HG02610 (cell line): ENCODE measurements around the gene TCF4.

Experiments used
- ATAC-seq: cut with Tn5 transposase; IDR thresholded peaks from one replicate; pipeline ENCODE4 v1.9.1; 2021; ENCODE audit warnings: mild to moderate bottlenecking, moderate library complexity; ENCODE audit not compliant: unreplicated experiment

TCF4 gene

GRCh38 chr18:55419132-55419946, 168.7 kb downstream of the TCF4 start:
- ATAC-seq, result no peak

- ATAC-seq, result no peak
These were observed 169.6 kb downstream of the TCF4 start for GRCh38 chr18:55418439-55418838.

GRCh38 chr18:55416791-55417190, 171.2 kb downstream of the TCF4 start:
- no peak for ATAC-seq

- peak; percentile 90 for ATAC-seq
These were observed 172.6 kb downstream of the TCF4 start for GRCh38 chr18:55415258-55415871.

- no peak for ATAC-seq
These were observed 173.5 kb downstream of the TCF4 start for GRCh38 chr18:55414475-55414874.

- ATAC-seq, result no peak
These were observed 174.5 kb downstream of the TCF4 start for GRCh38 chr18:55413474-55413873.

- no peak for ATAC-seq
These were observed 180.0 kb downstream of the TCF4 start for GRCh38 chr18:55407774-55408535.

- ATAC-seq, result no peak
These were observed 180.8 kb downstream of the TCF4 start for GRCh38 chr18:55407191-55407590.

GRCh38 chr18:55406451-55406991, 181.5 kb downstream of the TCF4 start:
- no peak for ATAC-seq

- ATAC-seq, result no peak
These were observed 182.0 kb downstream of the TCF4 start for GRCh38 chr18:55405893-55406406.

GRCh38 chr18:55405475-55405874, 182.5 kb downstream of the TCF4 start:
- no peak for ATAC-seq

- no peak for ATAC-seq
These were observed 183.0 kb downstream of the TCF4 start for GRCh38 chr18:55404832-55405465.

- no peak for ATAC-seq
These were observed 183.7 kb downstream of the TCF4 start for GRCh38 chr18:55404136-55404830.

- no peak for ATAC-seq
These were observed 184.5 kb downstream of the TCF4 start for GRCh38 chr18:55403421-55403949.

GRCh38 chr18:55402731-55403405, 185.1 kb downstream of the TCF4 start:
- no peak for ATAC-seq

- ATAC-seq, result no peak
These were observed 186.3 kb downstream of the TCF4 start for GRCh38 chr18:55401638-55402191.

- ATAC-seq, result no peak
These were observed 187.1 kb downstream of the TCF4 start for GRCh38 chr18:55400590-55401541.

- ATAC-seq, result no peak
These were observed 187.9 kb downstream of the TCF4 start for GRCh38 chr18:55400081-55400480.
